HG02973 (cell line): Measurements from ENCODE around the gene PCNX3.

ENCODE experiments used
- ATAC-seq: cut with Tn5 transposase; IDR thresholded peaks from one replicate; pipeline ENCODE4 v1.9.1; 2021; ENCODE audit warnings: moderate library complexity; ENCODE audit not compliant: unreplicated experiment

PCNX3 gene

DNA sequence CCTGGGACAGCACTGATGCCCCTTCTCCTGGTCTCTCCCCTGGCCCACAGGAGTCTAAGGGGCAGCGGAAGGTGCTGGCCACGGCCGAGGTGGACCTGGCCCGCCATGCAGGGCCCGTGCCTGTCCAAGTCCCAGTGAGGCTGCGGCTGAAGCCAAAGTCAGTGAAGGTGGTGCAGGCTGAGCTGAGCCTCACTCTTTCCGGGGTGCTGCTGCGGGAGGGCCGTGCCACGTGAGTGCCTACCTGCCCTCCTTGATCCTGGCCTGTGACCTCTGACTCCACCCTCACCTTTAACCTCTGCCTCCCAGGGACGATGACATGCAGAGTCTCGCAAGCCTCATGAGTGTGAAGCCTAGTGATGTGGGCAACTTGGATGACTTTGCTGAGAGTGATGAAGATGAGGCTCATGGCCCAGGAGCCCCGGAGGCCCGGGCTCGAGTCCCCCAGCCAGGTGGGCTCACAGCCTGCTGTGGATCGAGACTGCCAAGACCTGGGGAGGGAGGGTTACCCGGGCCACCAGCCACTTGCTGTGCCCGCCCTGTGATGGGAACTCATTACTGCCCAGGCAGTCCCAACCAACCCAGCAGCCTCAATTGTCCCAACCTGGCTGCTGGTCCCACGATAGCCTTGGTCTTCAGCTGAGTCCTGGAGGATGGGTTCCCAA lies 35.4 kb upstream of the PCNX3 start:
- ATAC-seq = no peak

GRCh38 chr11:65580756-65581155 lies 34.8 kb upstream of the PCNX3 start:
- no peak for ATAC-seq

GRCh38 chr11:65581928-65582327 lies 33.6 kb upstream of the PCNX3 start:
- no peak for ATAC-seq

- no peak for ATAC-seq
Observed at GRCh38 chr11:65583589-65583988, 32.0 kb upstream of the PCNX3 start.

DNA sequence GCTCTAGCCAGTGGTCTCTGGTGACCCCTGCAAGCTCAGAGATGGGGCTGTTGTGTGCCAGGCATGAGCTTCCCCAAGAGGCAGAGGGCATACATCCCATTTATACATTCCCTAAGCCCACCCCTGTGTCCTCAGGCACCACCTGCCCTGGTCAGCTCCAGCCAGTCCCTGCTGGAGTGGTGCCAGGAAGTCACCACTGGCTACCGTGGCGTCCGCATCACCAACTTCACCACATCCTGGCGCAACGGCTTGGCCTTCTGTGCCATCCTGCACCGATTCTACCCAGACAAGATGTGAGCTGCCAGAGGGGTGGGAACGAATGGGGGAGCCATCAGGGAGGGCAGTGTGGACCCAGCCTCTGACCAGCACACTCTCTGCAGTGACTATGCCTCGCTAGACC lies 31.5 kb upstream of the PCNX3 start:
- ATAC-seq = no peak

DNA sequence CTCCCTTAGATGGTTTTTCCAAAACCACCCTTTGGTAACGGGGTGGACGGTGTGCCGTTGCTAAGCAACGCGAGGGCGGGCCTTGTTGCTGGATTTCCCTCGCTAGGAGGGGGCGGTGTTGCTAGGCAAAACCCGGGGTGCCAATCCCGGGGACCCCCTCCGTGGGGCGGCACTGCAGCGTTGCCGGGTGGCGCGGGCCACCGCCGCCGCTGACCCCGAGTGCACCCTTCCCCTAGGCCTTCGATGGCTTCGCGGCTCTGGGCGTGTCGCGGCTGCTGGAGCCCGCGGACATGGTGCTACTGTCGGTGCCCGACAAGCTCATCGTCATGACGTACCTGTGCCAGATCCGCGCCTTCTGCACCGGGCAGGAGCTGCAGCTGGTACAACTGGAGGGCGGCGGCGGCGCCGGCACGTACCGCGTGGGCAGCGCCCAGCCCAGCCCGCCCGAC lies 30.8 kb upstream of the PCNX3 start:
- ATAC-seq = no peak

DNA sequence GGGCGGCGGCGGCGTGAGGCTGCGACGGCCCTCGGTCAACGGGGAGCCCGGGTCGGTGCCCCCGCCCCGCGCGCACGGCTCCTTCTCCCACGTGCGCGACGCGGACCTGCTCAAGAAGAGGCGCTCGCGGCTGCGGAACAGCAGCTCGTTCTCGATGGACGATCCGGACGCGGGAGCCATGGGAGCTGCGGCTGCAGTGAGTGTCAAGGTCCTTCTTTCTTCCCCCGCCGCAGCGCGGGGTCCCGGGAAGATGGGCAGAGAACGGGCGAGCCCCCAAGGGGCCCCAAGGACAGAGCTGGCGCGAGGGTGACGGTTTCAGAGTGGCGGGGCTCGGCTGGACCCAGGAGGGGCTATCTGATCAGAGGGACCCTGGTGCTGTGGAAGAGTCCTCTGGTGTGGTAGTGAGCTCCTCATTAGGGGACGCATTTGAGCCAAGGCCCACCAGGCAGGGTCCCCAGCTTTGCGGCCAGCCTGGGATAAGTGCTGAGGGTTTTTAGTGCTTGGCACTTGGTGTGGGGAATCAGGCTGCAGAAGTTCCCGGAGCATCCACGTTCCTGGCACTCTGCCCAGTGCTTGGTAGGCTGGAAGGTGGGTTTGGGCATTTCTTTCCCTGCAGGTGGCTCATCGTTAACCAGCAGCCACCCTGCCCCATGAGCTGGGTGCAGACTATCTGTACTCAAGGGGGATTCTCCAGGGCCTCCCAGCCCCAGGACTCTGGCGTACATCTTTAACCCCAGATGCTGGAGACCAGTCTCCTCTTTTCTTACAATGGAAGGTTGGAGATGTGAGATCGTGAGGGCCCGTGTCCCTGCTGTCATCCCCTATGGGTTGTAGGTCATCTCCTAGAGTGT lies 30.0 kb upstream of the PCNX3 start:
- no peak for ATAC-seq

- ATAC-seq = no peak
Observed at GRCh38 chr11:65586247-65586630, 29.3 kb upstream of the PCNX3 start.

DNA sequence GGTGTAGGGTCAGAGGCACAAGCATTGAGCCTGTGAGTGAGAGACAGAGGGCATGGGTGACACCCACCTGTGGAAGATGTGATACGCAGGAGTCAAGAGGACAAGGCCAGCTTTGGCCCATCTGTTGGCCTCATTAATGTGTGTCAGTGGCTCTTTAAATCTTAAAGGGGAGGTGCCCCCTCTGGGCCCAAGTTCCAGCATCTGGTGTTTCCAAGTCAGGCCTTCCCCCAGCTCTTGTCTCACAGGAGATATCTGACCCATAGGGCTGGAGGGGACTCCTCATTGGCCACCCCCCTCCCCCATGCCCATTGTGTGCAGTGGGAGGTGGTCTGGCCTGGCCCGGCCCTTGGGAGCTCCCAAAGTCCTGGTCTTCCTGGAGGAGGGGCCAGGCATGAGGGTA lies 28.9 kb upstream of the PCNX3 start:
- ATAC-seq = no peak

GRCh38 chr11:65588199-65589054 lies 27.1 kb upstream of the PCNX3 start:
- ATAC-seq = peak; percentile 63

- no peak for ATAC-seq
Observed at GRCh38 chr11:65589444-65590239, 25.9 kb upstream of the PCNX3 start.

- ATAC-seq = no peak
Observed at GRCh38 chr11:65590240-65590738, 25.3 kb upstream of the PCNX3 start.

DNA sequence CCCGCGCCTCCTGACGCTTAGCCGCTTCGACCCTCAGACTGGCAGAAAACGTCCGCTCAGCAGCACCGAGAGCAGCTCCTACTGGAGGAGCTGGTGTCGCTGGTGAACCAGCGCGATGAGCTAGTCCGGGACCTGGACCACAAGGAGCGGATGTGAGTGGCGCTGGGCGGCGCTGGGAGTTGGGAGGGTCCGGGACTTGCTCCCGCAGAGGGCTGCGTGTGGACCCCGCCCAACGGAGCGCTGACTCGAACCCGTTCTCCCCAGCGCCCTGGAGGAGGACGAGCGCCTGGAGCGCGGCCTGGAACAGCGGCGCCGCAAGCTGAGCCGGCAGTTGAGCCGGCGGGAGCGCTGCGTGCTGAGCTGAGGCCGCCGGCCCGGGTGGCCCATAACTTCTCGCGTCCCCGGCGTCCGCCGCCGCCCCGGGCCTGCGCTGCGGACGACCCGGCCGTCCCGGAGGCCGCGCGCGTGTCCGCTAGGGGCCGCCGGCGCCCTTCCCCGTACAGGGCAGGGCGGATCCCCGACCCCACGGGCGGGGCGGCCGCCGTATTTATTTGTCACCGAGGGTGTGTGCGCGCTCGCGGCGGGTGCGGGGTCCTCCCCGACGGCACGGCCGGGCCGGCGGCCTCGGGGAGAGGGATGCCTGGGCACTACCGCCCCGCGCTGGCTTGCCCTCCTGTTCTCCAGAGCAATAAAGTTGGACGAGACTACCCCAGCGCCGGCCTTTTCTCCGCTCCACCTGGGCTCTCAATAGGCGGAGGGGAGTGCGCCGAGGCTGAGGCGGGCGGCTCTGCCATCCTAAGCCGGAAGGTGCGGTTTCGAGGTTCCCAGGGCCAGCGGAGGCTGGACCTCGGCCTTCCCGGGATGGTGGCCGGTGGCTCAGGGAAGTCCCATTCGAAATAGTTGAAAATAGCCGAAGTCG lies 23.4 kb upstream of the PCNX3 start:
- ATAC-seq = no peak

- no peak for ATAC-seq
Observed at GRCh38 chr11:65592858-65593517, 22.6 kb upstream of the PCNX3 start.

- no peak for ATAC-seq
Observed at GRCh38 chr11:65593518-65594414, 21.8 kb upstream of the PCNX3 start.

GRCh38 chr11:65595131-65595530 lies 20.4 kb upstream of the PCNX3 start:
- no peak for ATAC-seq

- no peak for ATAC-seq
Observed at GRCh38 chr11:65595543-65596281, 19.9 kb upstream of the PCNX3 start, which contains the start of gene KCNK7. Gene KCNK7 (minus strand): TSS chr11:65595800. CDS start chr11:65595772, 28 bp downstream.
